Inferior parietal cortex (tissue), 1 donor: ENCODE results near the gene PRSS1.

Source experiments
- DNase-seq: peaks from one replicate; pipeline ENCODE4 v3.0.0-alpha.2; 2016; ENCODE audit errors: extremely low spot score

The PRSS1 gene

DNA sequence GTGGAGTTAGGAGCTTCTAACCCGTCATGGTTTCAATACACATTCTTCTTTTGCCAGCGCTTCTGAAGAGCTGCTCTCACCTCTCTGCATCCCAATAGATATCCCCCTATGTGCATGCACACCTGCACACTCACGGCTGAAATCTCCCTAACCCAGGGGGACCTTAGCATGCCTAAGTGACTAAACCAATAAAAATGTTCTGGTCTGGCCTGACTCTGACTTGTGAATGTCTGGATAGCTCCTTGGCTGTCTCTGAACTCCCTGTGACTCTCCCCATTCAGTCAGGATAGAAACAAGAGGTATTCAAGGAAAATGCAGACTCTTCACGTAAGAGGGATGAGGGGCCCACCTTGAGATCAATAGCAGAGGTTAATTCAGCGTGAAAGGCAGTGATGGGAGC, 43.9 kb downstream of the PRSS1 start:
- no peak for DNase-seq

GRCh38 chr7:142795339-142795863, 46.1 kb downstream of the PRSS1 start:
- no peak for DNase-seq

DNA sequence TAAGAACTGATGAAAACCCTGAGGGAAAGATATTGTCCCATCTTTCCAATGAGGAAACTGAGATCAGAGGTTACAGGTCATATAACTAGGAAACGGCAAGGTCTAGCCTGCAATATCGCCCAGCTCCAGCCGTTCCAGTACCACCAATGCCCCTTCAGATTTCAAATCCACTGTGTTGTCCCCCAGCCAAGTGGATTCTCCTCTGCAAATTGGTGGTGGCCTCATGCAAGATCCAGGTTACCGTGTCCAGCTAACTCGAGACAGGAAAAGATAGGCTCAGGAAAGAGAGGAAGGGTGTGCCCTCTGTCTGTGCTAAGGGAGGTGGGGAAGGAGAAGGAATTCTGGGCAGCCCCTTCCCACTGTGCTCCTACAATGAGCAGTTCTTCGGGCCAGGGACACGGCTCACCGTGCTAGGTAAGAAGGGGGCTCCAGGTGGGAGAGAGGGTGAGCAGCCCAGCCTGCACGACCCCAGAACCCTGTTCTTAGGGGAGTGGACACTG, 46.8 kb downstream of the PRSS1 start:
- no peak for DNase-seq

DNA sequence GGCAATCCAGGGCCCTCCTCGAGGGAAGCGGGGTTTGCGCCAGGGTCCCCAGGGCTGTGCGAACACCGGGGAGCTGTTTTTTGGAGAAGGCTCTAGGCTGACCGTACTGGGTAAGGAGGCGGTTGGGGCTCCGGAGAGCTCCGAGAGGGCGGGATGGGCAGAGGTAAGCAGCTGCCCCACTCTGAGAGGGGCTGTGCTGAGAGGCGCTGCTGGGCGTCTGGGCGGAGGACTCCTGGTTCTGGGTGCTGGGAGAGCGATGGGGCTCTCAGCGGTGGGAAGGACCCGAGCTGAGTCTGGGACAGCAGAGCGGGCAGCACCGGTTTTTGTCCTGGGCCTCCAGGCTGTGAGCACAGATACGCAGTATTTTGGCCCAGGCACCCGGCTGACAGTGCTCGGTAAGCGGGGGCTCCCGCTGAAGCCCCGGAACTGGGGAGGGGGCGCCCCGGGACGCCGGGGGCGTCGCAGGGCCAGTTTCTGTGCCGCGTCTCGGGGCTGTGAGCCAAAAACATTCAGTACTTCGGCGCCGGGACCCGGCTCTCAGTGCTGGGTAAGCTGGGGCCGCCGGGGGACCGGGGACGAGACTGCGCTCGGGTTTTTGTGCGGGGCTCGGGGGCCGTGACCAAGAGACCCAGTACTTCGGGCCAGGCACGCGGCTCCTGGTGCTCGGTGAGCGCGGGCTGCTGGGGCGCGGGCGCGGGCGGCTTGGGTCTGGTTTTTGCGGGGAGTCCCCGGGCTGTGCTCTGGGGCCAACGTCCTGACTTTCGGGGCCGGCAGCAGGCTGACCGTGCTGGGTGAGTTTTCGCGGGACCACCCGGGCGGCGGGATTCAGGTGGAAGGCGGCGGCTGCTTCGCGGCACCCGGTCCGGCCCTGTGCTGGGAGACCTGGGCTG, 47.5 kb downstream of the PRSS1 start:
- no peak for DNase-seq

GRCh38 chr7:142797391-142798377, 48.4 kb downstream of the PRSS1 start:
- DNase-seq, result no peak

GRCh38 chr7:142798451-142799436, 49.5 kb downstream of the PRSS1 start:
- DNase-seq, result no peak

GRCh38 chr7:142799437-142799835, 50.2 kb downstream of the PRSS1 start:
- DNase-seq, result no peak

GRCh38 chr7:142800088-142800487, 50.8 kb downstream of the PRSS1 start:
- no peak for DNase-seq

GRCh38 chr7:142800699-142801260, 51.5 kb downstream of the PRSS1 start:
- DNase-seq, result no peak

DNA sequence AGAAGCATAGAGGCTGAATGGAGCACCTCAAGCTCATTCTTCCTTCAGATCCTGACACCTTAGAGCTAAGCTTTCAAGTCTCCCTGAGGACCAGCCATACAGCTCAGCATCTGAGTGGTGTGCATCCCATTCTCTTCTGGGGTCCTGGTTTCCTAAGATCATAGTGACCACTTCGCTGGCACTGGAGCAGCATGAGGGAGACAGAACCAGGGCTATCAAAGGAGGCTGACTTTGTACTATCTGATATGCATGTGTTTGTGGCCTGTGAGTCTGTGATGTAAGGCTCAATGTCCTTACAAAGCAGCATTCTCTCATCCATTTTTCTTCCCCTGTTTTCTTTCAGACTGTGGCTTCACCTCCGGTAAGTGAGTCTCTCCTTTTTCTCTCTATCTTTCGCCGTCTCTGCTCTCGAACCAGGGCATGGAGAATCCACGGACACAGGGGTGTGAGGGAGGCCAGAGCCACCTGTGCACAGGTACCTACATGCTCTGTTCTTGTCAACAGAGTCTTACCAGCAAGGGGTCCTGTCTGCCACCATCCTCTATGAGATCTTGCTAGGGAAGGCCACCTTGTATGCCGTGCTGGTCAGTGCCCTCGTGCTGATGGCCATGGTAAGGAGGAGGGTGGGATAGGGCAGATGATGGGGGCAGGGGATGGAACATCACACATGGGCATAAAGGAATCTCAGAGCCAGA, 52.5 kb downstream of the PRSS1 start:
- no peak for DNase-seq

- DNase-seq, result no peak
These were observed 53.0 kb downstream of the PRSS1 start for GRCh38 chr7:142802301-142802700.
